HG03064 (cell line): ENCODE measurements around the gene UBALD1.

Source experiments
- ATAC-seq: cut with Tn5 transposase; IDR thresholded peaks from one replicate; pipeline ENCODE4 v1.9.1; 2021; ENCODE audit warnings: low read depth; ENCODE audit not compliant: unreplicated experiment

Gene UBALD1

DNA sequence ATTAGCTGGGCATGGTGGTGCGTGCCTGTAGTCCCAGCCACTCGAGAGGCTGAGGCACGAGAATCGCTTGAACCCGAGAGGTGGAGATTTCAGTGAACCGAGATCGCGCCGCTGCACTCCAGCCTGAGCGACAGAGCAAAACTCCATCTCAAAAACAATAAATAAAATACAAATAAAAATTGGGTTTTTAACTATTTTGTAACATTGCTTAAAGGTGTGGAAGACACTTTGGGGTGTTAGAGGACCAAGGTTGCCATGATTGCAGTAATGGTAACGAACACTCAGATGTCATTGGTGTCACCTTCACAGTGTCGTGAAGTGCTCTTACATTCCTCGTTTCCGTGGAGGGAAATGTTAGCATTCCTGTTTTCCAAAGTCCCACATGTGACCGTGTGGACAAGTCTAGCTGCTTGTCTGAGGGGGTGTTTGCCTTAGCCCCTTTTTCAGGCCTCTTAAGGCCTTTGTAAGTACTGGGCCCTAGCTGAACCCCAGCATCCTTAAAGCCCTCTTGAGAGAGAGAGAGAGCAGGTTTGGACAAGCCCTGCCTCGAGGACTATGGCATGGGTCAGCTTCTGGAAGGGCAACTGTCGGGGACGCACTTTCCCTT, 49.9 kb downstream of the UBALD1 start:
- no peak for ATAC-seq

DNA sequence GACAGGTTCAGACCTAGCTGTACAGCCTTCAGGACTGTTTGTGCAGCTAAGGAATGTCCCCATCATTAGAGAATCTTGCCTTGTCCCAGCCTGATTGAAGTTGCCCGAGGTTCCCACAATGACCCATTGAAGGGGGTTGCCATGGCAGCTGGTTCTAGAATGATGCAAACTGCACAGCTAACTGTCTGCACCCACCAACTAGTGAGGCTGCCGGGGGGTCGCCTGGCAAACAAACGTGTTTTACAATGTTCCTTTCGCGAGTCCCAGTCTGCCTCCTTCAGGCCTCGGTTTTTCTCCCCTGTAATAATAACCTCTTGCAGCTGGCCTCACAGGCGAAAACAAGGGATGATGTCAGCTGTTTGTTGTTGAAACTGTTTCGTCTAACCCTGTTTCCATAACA, 53.1 kb downstream of the UBALD1 start:
- ATAC-seq, result no peak
